ENCODE results near the gene CYTH2. TPM values are rescaled to one million over a fixed set of nuclear protein-coding genes. Genes with fewer than 3 reads are reported as not detected.

CYTH2 gene
- total RNA-seq, 1 experiment from 2014 or later = 103 TPM

- no peak overlapping the region for H2BK12ac ChIP-seq (ENCODE audit: insufficient read length, low read depth, low read length)
- H4K20me1 ChIP-seq (ENCODE audit: control insufficient read depth, insufficient read depth, insufficient read length) = no peaks in the 10 kb centered on the region
- no peaks in the 10 kb centered on the region for H3K79me1 ChIP-seq (ENCODE audit: insufficient read depth, low read depth, low read length, poor library complexity, severe bottlenecking)
- H3K56ac ChIP-seq (ENCODE audit: insufficient read length, low read depth, low read length) = no peak overlapping the region
- no peak overlapping the region for H4K91ac ChIP-seq (ENCODE audit: insufficient read length, low read depth, low read length)
- Mint-ChIP-seq H3K27me3 (ENCODE audit: low read depth) (no peaks in the 10 kb centered on the region), H3K4me1 (peaks cover 9% of the 10 kb centered on the region in 2 experiments; a peak in 3 of 4 replicates), H3K9me3 (no peaks in the 10 kb centered on the region; a peak in 1 of 5 replicates), H3K27ac (no peak overlapping the region), H3K4me3 (no peak overlapping the region), H3K36me3 (ENCODE audit: insufficient read depth in 1 of 3, low read depth in 3 of 3) (peaks cover 16 to 59% (median 29%) of the 10 kb centered on the region in 3 experiments; a peak in 6 of 7 replicates)
- H2BK15ac ChIP-seq (ENCODE audit: low read depth, low read length) = no peak overlapping the region
- H2AFZ ChIP-seq (ENCODE audit: low read length) = no peak overlapping the region
- no CpG with 5 or more reads among the region's 2 CpGs for WGBS (ENCODE audit: extremely low coverage, insufficient read length, low lambda C conversion rate)
- H3T11ph ChIP-seq (ENCODE audit: low read length) = no peak overlapping the region
- no peaks in the 10 kb centered on the region for H3K9me3 ChIP-seq (ENCODE audit: control insufficient read depth, low read depth, low read length)
- no peak overlapping the region for H4K5ac ChIP-seq (ENCODE audit: insufficient read length, low read depth, low read length)
- DNase-seq = no peak
- no peaks in the 10 kb centered on the region for H3K79me2 ChIP-seq (ENCODE audit: insufficient read depth, low read length)
- H2BK120ac ChIP-seq (ENCODE audit: low read depth, low read length, poor library complexity, severe bottlenecking) = no peak overlapping the region
- no peak overlapping the region for H3K14ac ChIP-seq (ENCODE audit: insufficient read depth, low read length)
- H3K23ac ChIP-seq (ENCODE audit: insufficient read length, low read depth, low read length) = no peak overlapping the region
- no peak overlapping the region for H3K4me2 ChIP-seq (ENCODE audit: insufficient read depth, insufficient read length, low read length)
- no peak overlapping the region for H2BK5ac ChIP-seq (ENCODE audit: insufficient read length, low read length)
- H2AK5ac ChIP-seq (ENCODE audit: insufficient read length, low read length) = no peak overlapping the region
- no peak overlapping the region for H3K4ac ChIP-seq (ENCODE audit: low read depth, low read length)
- H2BK20ac ChIP-seq (ENCODE audit: low read depth, low read length, poor library complexity, severe bottlenecking) = no peak overlapping the region
- H3K23me2 ChIP-seq (ENCODE audit: insufficient read length, low read depth, low read length, poor library complexity, severe bottlenecking) = no peaks in the 10 kb centered on the region
- H3K18ac ChIP-seq (ENCODE audit: insufficient read length, low read depth, low read length) = no peak overlapping the region
- no peaks in the 10 kb centered on the region for H3K4me1 ChIP-seq (ENCODE audit: insufficient read depth, low read length)
- no peak for TF ChIP-seq CTCF (conservative IDR thresholded peaks at IDR 0.05)
- H3K9ac ChIP-seq (ENCODE audit: extremely low read depth, insufficient read length, low read length) = no peak overlapping the region
- H4K8ac ChIP-seq (replicated peaks; ENCODE audit: insufficient read length, low read depth, low read length) = no peak overlapping the region
- H3K27ac ChIP-seq (ENCODE audit: insufficient read length, low read depth, low read length) = no peak overlapping the region
- H3K27me3 ChIP-seq (ENCODE audit: insufficient read depth, low read length) = no peaks in the 10 kb centered on the region
Observed at GRCh38 chr19:48458016-48458415, 11.2 kb upstream of the CYTH2 start.
